Activated gamma-delta T cell treated with anti-CD3 and anti-CD28 coated beads, Interleukin-2, amount 50 U/mL, for 16 hours (primary cell): ENCODE data around the gene CERT1.
A peak's percentile ranks its signal among the peaks of the same experiment; 100 is the strongest.
"Not testable (repeated sequence)": the region's sequence is repeated elsewhere in the genome, so short reads cannot be mapped to it uniquely, and the experiment has no call there.

Source experiments
- DNase-seq: peaks from one replicate; pipeline ENCODE4 v3.0.0-alpha.2; 2020; ENCODE audit warnings: low read depth

The CERT1 gene

GRCh38 chr5:75523275-75523674 is 11.8 kb upstream of the CERT1 start:
- no peak for DNase-seq

- no peak for DNase-seq
These were observed 11.1 kb upstream of the CERT1 start for GRCh38 chr5:75522542-75522941.

- no peak for DNase-seq
These were observed 10.6 kb upstream of the CERT1 start for GRCh38 chr5:75522025-75522424.

- no peak for DNase-seq
These were observed 9.8 kb upstream of the CERT1 start for GRCh38 chr5:75521195-75521594.

GRCh38 chr5:75519761-75520160 is 8.3 kb upstream of the CERT1 start:
- DNase-seq: no peak

GRCh38 chr5:75514323-75514722 is 2.9 kb upstream of the CERT1 start:
- DNase-seq: no peak

GRCh38 chr5:75513841-75514240 is 2.4 kb upstream of the CERT1 start:
- DNase-seq: no peak

- no peak for DNase-seq
These were observed 1.1 kb upstream of the CERT1 start for GRCh38 chr5:75512383-75513074.

- peak; percentile 23 for DNase-seq
These were observed 494 bp downstream of the CERT1 start for GRCh38 chr5:75510836-75511434.

- DNase-seq: no peak
These were observed 1.0 kb downstream of the CERT1 start for GRCh38 chr5:75510417-75510835.

GRCh38 chr5:75509956-75510355 is 1.5 kb downstream of the CERT1 start:
- no peak for DNase-seq

- DNase-seq: no peak
These were observed 1.9 kb downstream of the CERT1 start for GRCh38 chr5:75509546-75509945.

- DNase-seq: no peak
These were observed 3.6 kb downstream of the CERT1 start for GRCh38 chr5:75507841-75508240.

GRCh38 chr5:75505112-75505511 is 6.3 kb downstream of the CERT1 start:
- DNase-seq: not testable (repeated sequence)

GRCh38 chr5:75498875-75499274 is 12.6 kb downstream of the CERT1 start:
- DNase-seq: not testable (repeated sequence)

GRCh38 chr5:75498208-75498777 is 13.1 kb downstream of the CERT1 start:
- DNase-seq: no peak

- no peak for DNase-seq
These were observed 15.4 kb downstream of the CERT1 start for GRCh38 chr5:75496026-75496425.

- DNase-seq: no peak
These were observed 19.8 kb downstream of the CERT1 start for GRCh38 chr5:75491621-75492020.

- not testable (repeated sequence) for DNase-seq
These were observed 21.6 kb downstream of the CERT1 start for GRCh38 chr5:75489847-75490246.

GRCh38 chr5:75484605-75485004 is 26.8 kb downstream of the CERT1 start:
- no peak for DNase-seq

GRCh38 chr5:75482482-75482881 is 28.9 kb downstream of the CERT1 start:
- no peak for DNase-seq

- no peak for DNase-seq
These were observed 30.4 kb downstream of the CERT1 start for GRCh38 chr5:75481024-75481423.

GRCh38 chr5:75475364-75475763 is 36.1 kb downstream of the CERT1 start:
- no peak for DNase-seq

- DNase-seq: no peak
These were observed 38.0 kb downstream of the CERT1 start for GRCh38 chr5:75473463-75473862.
